ENCODE results near the gene SLC35B1. TPM values are rescaled to one million over a fixed set of nuclear protein-coding genes. Genes with fewer than 3 reads are reported as not detected.

Gene SLC35B1
- polyA plus RNA-seq, 1 donor (not counting 4 experiments of a cell fraction or from before 2014, with no cell fraction given) = 71.6 TPM

DNA sequence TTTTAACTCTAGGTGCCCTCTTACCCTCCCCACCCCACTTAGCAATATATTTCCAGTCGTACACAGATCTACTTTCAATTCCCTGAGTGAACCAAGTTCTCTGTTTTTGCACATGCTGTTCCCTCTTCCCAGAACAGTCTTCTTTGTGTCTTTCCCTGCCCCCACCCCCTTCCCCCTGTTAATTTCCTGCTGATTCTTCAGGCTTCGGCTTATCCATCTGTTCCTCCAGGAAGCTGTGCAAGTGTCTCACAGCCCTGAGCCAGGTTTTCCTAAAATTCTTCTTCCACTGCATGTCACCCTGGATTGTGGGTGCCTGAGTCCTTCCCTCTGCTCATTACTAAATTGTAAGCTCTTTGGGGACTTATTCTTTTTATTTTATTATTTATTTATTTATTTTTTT is 17.5 kb downstream of the SLC35B1 start:
- H3K9me1 ChIP-seq (ENCODE audit: control insufficient read depth, extremely low read depth, insufficient read depth, low read length) = no peaks in the 10 kb centered on the region
- dilution Hi-C loops (cut with MboI; ENCODE audit: extremely low pct_ligation_motif_present, low sequenced_read_pairs) = no loop called here
- H3K9me3 ChIP-seq (ENCODE audit: control insufficient read depth, low read depth, low read length) = no peaks in the 10 kb centered on the region

DNA sequence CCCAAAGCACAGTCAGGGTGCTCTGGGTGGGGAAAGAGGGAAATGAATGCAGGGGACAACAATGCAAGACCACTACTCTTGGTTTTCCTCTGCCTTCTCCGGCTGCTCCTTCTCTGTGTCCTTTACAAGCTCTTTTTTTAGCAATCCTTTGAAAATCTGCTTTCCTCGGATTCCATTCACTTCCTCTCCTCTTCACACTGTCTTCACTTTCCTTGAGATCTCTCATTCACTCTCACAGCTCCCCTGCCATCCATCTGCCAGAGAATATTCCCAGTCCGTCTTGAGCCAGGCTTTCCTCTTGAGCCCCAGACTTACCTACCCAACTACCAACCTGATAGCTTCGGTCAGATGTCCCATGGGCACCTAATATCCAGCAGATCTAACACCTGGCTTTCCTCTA is 18.9 kb downstream of the SLC35B1 start:
- no peak overlapping the region for H3K9ac ChIP-seq (ENCODE audit: control insufficient read depth, extremely low read depth, insufficient read depth, low read length)
- DNase-seq (ENCODE audit: low read depth, low spot score) (no peak), FAIRE-seq (no peak)
- no peak overlapping the region for H3K4me3 ChIP-seq (ENCODE audit: control insufficient read depth in 2 of 3, extremely low read depth in 1 of 3, insufficient read depth in 2 of 3, low read depth in 1 of 3, low read length in 3 of 3)
- H3K9me1 ChIP-seq (ENCODE audit: control insufficient read depth, extremely low read depth, insufficient read depth, low read length) = no peaks in the 10 kb centered on the region
- TF ChIP-seq EZH2 (IDR thresholded peaks at IDR 0.05; ENCODE audit: low read length) = no peak
- TF ChIP-seq, protein P1, sequence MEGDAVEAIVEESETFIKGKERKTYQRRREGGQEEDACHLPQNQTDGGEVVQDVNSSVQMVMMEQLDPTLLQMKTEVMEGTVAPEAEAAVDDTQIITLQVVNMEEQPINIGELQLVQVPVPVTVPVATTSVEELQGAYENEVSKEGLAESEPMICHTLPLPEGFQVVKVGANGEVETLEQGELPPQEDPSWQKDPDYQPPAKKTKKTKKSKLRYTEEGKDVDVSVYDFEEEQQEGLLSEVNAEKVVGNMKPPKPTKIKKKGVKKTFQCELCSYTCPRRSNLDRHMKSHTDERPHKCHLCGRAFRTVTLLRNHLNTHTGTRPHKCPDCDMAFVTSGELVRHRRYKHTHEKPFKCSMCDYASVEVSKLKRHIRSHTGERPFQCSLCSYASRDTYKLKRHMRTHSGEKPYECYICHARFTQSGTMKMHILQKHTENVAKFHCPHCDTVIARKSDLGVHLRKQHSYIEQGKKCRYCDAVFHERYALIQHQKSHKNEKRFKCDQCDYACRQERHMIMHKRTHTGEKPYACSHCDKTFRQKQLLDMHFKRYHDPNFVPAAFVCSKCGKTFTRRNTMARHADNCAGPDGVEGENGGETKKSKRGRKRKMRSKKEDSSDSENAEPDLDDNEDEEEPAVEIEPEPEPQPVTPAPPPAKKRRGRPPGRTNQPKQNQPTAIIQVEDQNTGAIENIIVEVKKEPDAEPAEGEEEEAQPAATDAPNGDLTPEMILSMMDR (optimal IDR thresholded peaks at IDR 0.05 in 1 of 3, IDR thresholded peaks at IDR 0.05 in 1 of 3, conservative IDR thresholded peaks at IDR 0.05 in 1 of 3; ENCODE audit: extremely low read depth in 1 of 3, insufficient read depth in 2 of 3, low read length in 3 of 3) = no peak
- H4K20me1 ChIP-seq (ENCODE audit: control insufficient read depth, extremely low read depth, insufficient read depth, low read length) = no peaks in the 10 kb centered on the region
- H3K9me3 ChIP-seq (ENCODE audit: control insufficient read depth, low read depth, low read length) = no peaks in the 10 kb centered on the region
- peaks cover 5% of the 10 kb centered on the region for H3K27me3 ChIP-seq (ENCODE audit: control insufficient read depth, extremely low read depth, insufficient read depth, low read length)
- H3K4me2 ChIP-seq (ENCODE audit: control insufficient read depth, extremely low read depth, insufficient read depth, low read depth, low read length) = no peak overlapping the region
- H3K79me2 ChIP-seq (ENCODE audit: control insufficient read depth, insufficient read depth, low read length) = no peaks in the 10 kb centered on the region
- dilution Hi-C loops (cut with MboI; ENCODE audit: extremely low pct_ligation_motif_present, low sequenced_read_pairs) = no loop called here
- H2AFZ ChIP-seq (ENCODE audit: control insufficient read depth, low read length) = no peak overlapping the region
- no peak overlapping the region for H3K27ac ChIP-seq (ENCODE audit: control insufficient read depth, insufficient read depth, low read length)
- no peaks in the 10 kb centered on the region for H3K36me3 ChIP-seq (ENCODE audit: control insufficient read depth in 2 of 2, extremely low read depth in 1 of 2, insufficient read depth in 2 of 2, low read length in 2 of 2)
- H3K4me1 ChIP-seq (ENCODE audit: control insufficient read depth, extremely low read depth, insufficient read depth, low read length) = no peaks in the 10 kb centered on the region

More for the DNA sequence above, 17.5 kb downstream of the SLC35B1 start:
- TF ChIP-seq, protein P1 (optimal IDR thresholded peaks at IDR 0.05 in 1 of 3, IDR thresholded peaks at IDR 0.05 in 1 of 3, conservative IDR thresholded peaks at IDR 0.05 in 1 of 3; ENCODE audit: extremely low read depth in 1 of 3, insufficient read depth in 2 of 3, low read length in 3 of 3) = no peak
- TF ChIP-seq EZH2 (IDR thresholded peaks at IDR 0.05; ENCODE audit: low read length) = no peak
- DNase-seq (ENCODE audit: low read depth, low spot score) = no peak
- no peaks in the 10 kb centered on the region for H3K36me3 ChIP-seq (ENCODE audit: control insufficient read depth in 2 of 2, extremely low read depth in 1 of 2, insufficient read depth in 2 of 2, low read length in 2 of 2)
- no peak overlapping the region for H3K27ac ChIP-seq (ENCODE audit: control insufficient read depth, insufficient read depth, low read length)
- H4K20me1 ChIP-seq (ENCODE audit: control insufficient read depth, extremely low read depth, insufficient read depth, low read length) = no peaks in the 10 kb centered on the region
- H2AFZ ChIP-seq (ENCODE audit: control insufficient read depth, low read length) = no peak overlapping the region
- FAIRE-seq = no peak
- no peak overlapping the region for H3K4me3 ChIP-seq (ENCODE audit: control insufficient read depth in 2 of 3, extremely low read depth in 1 of 3, insufficient read depth in 2 of 3, low read depth in 1 of 3, low read length in 3 of 3)
- no peak overlapping the region for H3K9ac ChIP-seq (ENCODE audit: control insufficient read depth, extremely low read depth, insufficient read depth, low read length)
- H3K4me1 ChIP-seq (ENCODE audit: control insufficient read depth, extremely low read depth, insufficient read depth, low read length) = no peaks in the 10 kb centered on the region
- H3K79me2 ChIP-seq (ENCODE audit: control insufficient read depth, insufficient read depth, low read length) = no peaks in the 10 kb centered on the region
- H3K27me3 ChIP-seq (ENCODE audit: control insufficient read depth, extremely low read depth, insufficient read depth, low read length) = peaks cover 5% of the 10 kb centered on the region
- no peak overlapping the region for H3K4me2 ChIP-seq (ENCODE audit: control insufficient read depth, extremely low read depth, insufficient read depth, low read depth, low read length)

Measured in keratinocyte (primary cell).